Spinal cord (tissue), 10 donors: Measurements from ENCODE around the gene TEN1. TPM values are rescaled to one million over a fixed set of nuclear protein-coding genes. Genes with fewer than 3 reads are reported as not detected.

Experiments
- DNase-seq, 6 donors: peaks; one replicate each; pipeline versions ENCODE4 v3.0.0 to v3.0.0-alpha.2; 2013 to 2015; ENCODE audit warnings: low spot score in 6 of 6, low read depth in 4 of 6
- H3K27ac ChIP-seq: one replicate; pipeline ENCODE4 v1.5.1; 2013; ENCODE audit warnings: low read depth, low read length, control low read depth
- H3K27me3 ChIP-seq: one replicate; pipeline ENCODE4 v1.6.1; 2013; ENCODE audit warnings: low read length; ENCODE audit not compliant: control insufficient read depth, insufficient read depth
- H3K36me3 ChIP-seq: one replicate; pipeline ENCODE4 v1.6.1; 2013; ENCODE audit warnings: low read length; ENCODE audit not compliant: control insufficient read depth, insufficient read depth
- H3K4me1 ChIP-seq: one replicate; pipeline ENCODE4 v1.6.1; 2013; ENCODE audit warnings: low read length; ENCODE audit not compliant: control insufficient read depth, insufficient read depth
- H3K4me3 ChIP-seq: one replicate; pipeline ENCODE4 v1.5.1; 2013; ENCODE audit warnings: low read depth, low read length, control low read depth
- H3K9me3 ChIP-seq: one replicate; pipeline ENCODE4 v1.6.1; 2013; ENCODE audit warnings: low read length; ENCODE audit not compliant: control insufficient read depth, insufficient read depth
- WGBS: methylation state at CpG from one replicate; pipeline ENCODE4 v1.1.5; 2013; ENCODE audit warnings: missing lambda C conversion rate; ENCODE audit not compliant: insufficient coverage; 5-methylcytosine and 5-hydroxymethylcytosine counted together
- polyA plus RNA-seq, 2 donors: library from polyadenylated mRNA; unstranded; fragments of 120-200 nt; gene quantifications; one replicate each; pipeline ENCODE4 v1.2.1, GENCODE V29; 2013; ENCODE audit not compliant: insufficient read length in 2 of 2
- total RNA-seq, 2 donors: library from RNA; depleted of rRNA in 1 of 2; stranded (reverse); fragments of 120-200 nt in 1 of 2; fragments of >200 nt in 1 of 2; gene quantifications; one replicate each; pipeline versions ENCODE4 v1.2.3 to v1.2.4, GENCODE V29; 2013 to 2014
- donor health status: healthy.

Gene TEN1
- total and polyA plus RNA-seq, 4 donors = 12.6 to 19.8 (median 17.6) TPM

- no peak for DNase-seq
- H3K36me3 ChIP-seq = no peaks in the 10 kb centered on the region
- WGBS = 90% methylated on average over 2 of the region's 9 CpGs
- H3K27ac ChIP-seq = no peak overlapping the region
- H3K27me3 ChIP-seq = no peaks in the 10 kb centered on the region
- no peak overlapping the region for H3K4me3 ChIP-seq
- H3K4me1 ChIP-seq = no peaks in the 10 kb centered on the region
- H3K9me3 ChIP-seq = no peaks in the 10 kb centered on the region
These were observed 44.8 kb downstream of the TEN1 start for GRCh38 chr17:76023900-76024237.

GRCh38 chr17:76024353-76024752 lies 45.3 kb downstream of the TEN1 start:
- Histone ChIP-seq H3K4me3 (no peak overlapping the region), H3K4me1 (peaks cover 2% of the 10 kb centered on the region)
- 97% methylated on average over 6 of the region's 9 CpGs for WGBS

GRCh38 chr17:76025294-76025693 lies 46.3 kb downstream of the TEN1 start:
- no peaks in the 10 kb centered on the region for H3K36me3 ChIP-seq
- H3K4me1 ChIP-seq = peaks cover 8% of the 10 kb centered on the region
- H3K4me3 ChIP-seq = no peak overlapping the region
- 91% methylated on average over 12 of the region's 12 CpGs for WGBS
- no peak overlapping the region for H3K27ac ChIP-seq
- no peaks in the 10 kb centered on the region for H3K9me3 ChIP-seq
- H3K27me3 ChIP-seq = no peaks in the 10 kb centered on the region
- no peak for DNase-seq

More at GRCh38 chr17:76024353-76024752, 45.3 kb downstream of the TEN1 start:
- DNase-seq = no peak
- H3K27ac ChIP-seq = no peak overlapping the region
- H3K36me3 ChIP-seq = no peaks in the 10 kb centered on the region
- no peaks in the 10 kb centered on the region for H3K9me3 ChIP-seq
- H3K27me3 ChIP-seq = no peaks in the 10 kb centered on the region

DNA sequence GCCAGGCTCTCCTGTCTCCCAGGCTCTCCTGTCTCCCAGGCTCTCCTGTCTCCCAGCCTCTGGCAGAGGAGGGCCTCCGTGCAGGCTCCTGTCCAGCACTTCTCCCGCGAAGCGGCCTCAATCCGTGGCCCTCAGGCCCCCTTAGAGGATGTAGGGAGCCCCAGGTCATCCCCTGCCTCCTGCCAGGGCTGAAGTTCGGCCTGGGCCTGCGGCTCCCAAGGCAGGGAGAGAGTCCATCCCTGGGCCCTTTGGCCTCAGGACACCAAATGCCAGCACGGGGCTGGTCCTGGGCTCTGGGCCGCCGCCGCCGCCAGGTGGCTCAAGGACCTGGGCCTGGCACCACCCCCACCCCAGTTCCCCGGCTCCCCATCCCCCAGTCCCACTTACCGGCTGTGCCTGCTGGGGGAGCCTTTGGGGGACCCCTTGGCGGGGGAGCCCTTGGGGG lies 47.7 kb downstream of the TEN1 start:
- DNase-seq = no peak
- no peaks in the 10 kb centered on the region for H3K36me3 ChIP-seq
- H3K27ac ChIP-seq = no peak overlapping the region
- H3K4me1 ChIP-seq = peaks cover 8% of the 10 kb centered on the region
- no peaks in the 10 kb centered on the region for H3K27me3 ChIP-seq
- 74% methylated on average over 13 of the region's 15 CpGs for WGBS
- no peaks in the 10 kb centered on the region for H3K9me3 ChIP-seq
- H3K4me3 ChIP-seq = no peak overlapping the region

DNA sequence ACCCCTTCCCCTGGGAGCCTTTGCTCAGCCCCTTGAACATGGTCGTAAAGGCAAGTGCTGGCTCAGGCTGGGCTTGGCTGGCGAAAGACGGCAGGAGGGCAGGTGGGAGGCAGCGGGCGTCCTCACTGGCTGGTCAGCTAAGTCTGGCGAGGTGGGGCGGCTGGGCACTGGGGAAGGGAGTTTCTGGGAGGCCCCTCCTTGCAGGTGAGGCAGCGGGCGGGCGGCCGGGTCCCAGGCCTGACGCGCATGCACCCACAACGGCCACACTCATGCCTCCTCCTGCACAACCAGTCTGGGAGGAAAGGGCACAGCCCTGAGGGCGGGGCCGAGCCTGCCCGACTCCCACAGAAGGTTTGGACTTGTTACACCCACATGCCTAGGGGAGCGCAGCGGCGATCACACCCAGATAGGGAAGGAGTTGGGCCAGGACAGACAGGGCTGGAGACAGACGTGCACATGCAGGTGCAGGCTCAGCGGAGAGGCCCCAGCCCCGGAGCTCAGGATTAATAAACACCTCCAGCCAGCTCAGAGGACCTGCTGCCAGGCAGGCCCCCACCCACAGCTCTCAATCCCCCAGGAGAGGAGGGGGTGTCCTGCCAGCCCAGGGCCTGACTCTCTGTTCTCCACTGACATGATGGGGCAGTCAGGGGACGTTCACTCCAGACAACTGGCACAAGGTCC lies 48.3 kb downstream of the TEN1 start, which contains the start of gene EVPL:
Gene EVPL (minus strand): TSS at position 148 of the 681 bp plus-strand sequence. CDS start 108 bp downstream, at position 40.
- H3K9me3 ChIP-seq = no peaks in the 10 kb centered on the region
- no peak within 1 kb of the TSS for H3K4me3 ChIP-seq
- DNase-seq = no peak
- H3K4me1 ChIP-seq = peaks cover 11% of the 10 kb centered on the region
- H3K27me3 ChIP-seq = no peaks in the 10 kb centered on the region
- no peak within 1 kb of the TSS for H3K27ac ChIP-seq
- 76% methylated on average over 17 of the region's 24 CpGs for WGBS
- H3K36me3 ChIP-seq = no peaks in the 10 kb centered on the region

DNA sequence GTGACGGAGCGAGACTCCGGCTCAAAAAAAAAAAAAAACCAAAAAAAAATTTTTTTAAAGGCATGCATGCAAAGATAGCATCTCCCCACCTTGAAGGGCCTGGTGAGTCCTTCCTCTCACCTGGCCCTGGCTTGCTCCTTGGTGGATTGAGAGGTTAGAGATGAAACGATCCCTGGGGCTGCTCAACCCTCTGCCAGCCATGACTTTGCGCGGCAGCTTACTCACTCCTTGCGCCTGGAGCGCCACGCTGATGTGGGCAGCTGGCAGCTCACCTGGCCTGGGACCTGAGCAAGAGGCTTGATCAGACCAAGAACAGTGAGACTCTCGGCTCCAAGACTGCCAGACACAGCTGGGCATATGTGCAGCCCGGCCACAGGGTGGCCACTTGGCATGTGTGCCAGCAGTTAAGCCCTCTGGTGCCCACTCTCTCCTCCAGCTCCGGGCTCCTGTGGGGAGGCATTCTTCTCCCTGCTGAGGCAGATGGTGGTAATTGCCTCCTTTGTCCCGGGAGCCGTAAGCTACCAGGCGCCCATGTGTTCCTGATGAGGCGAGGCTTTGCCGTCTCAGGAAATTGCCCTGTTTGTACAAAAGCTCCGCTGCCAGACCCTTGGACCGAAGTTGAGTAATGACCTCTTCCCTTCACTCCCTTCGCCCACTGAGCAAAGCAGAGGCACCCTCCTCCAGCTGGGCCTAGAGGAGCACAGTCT lies 53.2 kb downstream of the TEN1 start:
- no peak overlapping the region for H3K4me3 ChIP-seq
- peaks cover 7% of the 10 kb centered on the region for H3K36me3 ChIP-seq
- peak in 2 of 6 donors; percentile 49 to 60 for DNase-seq
- no peak overlapping the region for H3K27ac ChIP-seq
- peaks cover 24% of the 10 kb centered on the region for H3K4me1 ChIP-seq
- 39% methylated on average over 14 of the region's 20 CpGs for WGBS
- H3K9me3 ChIP-seq = no peaks in the 10 kb centered on the region
- no peaks in the 10 kb centered on the region for H3K27me3 ChIP-seq

GRCh38 chr17:76032780-76033108 lies 53.7 kb downstream of the TEN1 start:
- Histone ChIP-seq H3K36me3 (peaks cover 9% of the 10 kb centered on the region), H3K27me3 (no peaks in the 10 kb centered on the region), H3K4me1 (peaks cover 24% of the 10 kb centered on the region), H3K9me3 (no peaks in the 10 kb centered on the region), H3K27ac (no peak overlapping the region), H3K4me3 (no peak overlapping the region)
- WGBS = 52% methylated on average over 3 of the region's 5 CpGs
- no peak for DNase-seq

GRCh38 chr17:76033139-76033538 lies 54.1 kb downstream of the TEN1 start:
- H3K36me3 ChIP-seq = peaks cover 9% of the 10 kb centered on the region
- DNase-seq = no peak
- no peaks in the 10 kb centered on the region for H3K9me3 ChIP-seq
- H3K4me1 ChIP-seq = peaks cover 24% of the 10 kb centered on the region
- no peaks in the 10 kb centered on the region for H3K27me3 ChIP-seq
- no peak overlapping the region for H3K4me3 ChIP-seq
- no peak overlapping the region for H3K27ac ChIP-seq
- WGBS = 84% methylated on average over 6 of the region's 6 CpGs

DNA sequence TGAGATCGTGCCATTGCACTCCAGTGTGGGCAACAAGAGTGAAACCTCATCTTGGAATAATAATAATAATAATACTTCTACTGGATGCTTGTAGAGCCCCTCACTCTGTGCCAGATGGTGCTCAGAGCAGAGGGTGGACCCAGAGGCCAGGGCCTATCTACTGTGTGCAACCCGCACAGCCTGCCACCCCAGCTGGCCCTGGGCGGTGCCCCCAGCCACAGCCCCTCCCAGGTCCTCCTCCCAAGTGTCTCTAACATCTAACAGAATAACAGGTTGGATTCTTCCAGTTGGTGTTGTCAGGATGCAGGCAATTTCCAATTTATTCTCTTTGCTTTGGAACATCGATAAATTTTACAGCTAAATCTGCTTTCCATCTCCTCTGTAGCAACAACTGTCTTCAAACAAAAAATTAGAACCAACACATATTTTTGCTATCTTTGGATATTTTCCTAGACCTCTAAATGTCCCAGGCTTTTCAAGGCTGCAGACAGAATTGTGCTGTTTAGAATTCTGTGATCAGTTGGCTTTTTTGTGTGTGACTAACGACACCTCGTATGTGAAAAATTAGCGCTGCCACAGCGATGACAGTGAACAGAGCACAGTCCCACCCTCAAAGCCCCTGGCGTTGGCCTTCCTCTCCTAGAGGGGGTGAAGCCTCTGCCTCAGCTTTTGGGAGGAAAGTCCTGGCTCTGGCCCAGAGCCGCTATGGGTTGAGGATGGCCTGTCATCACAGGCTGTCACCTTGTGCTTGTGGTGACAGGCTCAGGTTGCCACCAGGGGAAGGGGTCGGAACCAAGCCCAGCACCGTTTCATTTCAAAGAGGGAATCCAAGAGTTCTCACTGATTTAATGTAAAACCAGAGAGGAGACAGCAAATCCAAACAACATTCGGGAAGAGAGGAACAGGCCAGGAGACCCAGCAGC lies 55.6 kb downstream of the TEN1 start:
- Histone ChIP-seq H3K36me3 (peaks cover 21% of the 10 kb centered on the region), H3K4me3 (no peak overlapping the region), H3K9me3 (no peaks in the 10 kb centered on the region), H3K27me3 (no peaks in the 10 kb centered on the region), H3K4me1 (peaks cover 19% of the 10 kb centered on the region), H3K27ac (no peak overlapping the region)
- DNase-seq = peak in 1 of 6 donors; percentile 62
- WGBS = 79% methylated on average over 8 of the region's 13 CpGs
